ENCODE data around the gene MREG. TPM values are rescaled to one million over a fixed set of nuclear protein-coding genes. Genes with fewer than 3 reads are reported as not detected.
A peak's percentile ranks its signal among the peaks of the same experiment; 100 is the strongest.
"Not testable (repeated sequence)": the region's sequence is repeated elsewhere in the genome, so short reads cannot be mapped to it uniquely, and the experiment has no call there.

The MREG gene
- total RNA-seq, 1 donor from 2014 or later = 4.4 TPM

- no peak for DNase-seq
Observed at GRCh38 chr2:215958257-215958656, 55.1 kb downstream of the MREG start.

GRCh38 chr2:215957354-215958122 is 55.8 kb downstream of the MREG start:
- DNase-seq = not testable (repeated sequence)

- DNase-seq = no peak
Observed at GRCh38 chr2:215952860-215953637, 60.3 kb downstream of the MREG start.

GRCh38 chr2:215951558-215951957 is 61.8 kb downstream of the MREG start:
- DNase-seq = no peak

- DNase-seq = peak; percentile 38
Observed at GRCh38 chr2:215949991-215950404, 63.4 kb downstream of the MREG start.

- no peak for DNase-seq
Observed at GRCh38 chr2:215948051-215948450, 65.3 kb downstream of the MREG start.

GRCh38 chr2:215946586-215946985 is 66.8 kb downstream of the MREG start:
- no peak for DNase-seq

GRCh38 chr2:215942194-215942593 is 71.2 kb downstream of the MREG start:
- DNase-seq = no peak

GRCh38 chr2:215941726-215942125 is 71.6 kb downstream of the MREG start:
- no peak for DNase-seq

- no peak for DNase-seq
Observed at GRCh38 chr2:215940645-215941184, 72.6 kb downstream of the MREG start.

- DNase-seq = no peak
Observed at GRCh38 chr2:215937190-215937589, 76.2 kb downstream of the MREG start.

GRCh38 chr2:215933151-215933550 is 80.2 kb downstream of the MREG start:
- no peak for DNase-seq

- peak; percentile 89 for DNase-seq
Observed at GRCh38 chr2:215931256-215931903, 82.0 kb downstream of the MREG start.

GRCh38 chr2:215930505-215931253 is 82.7 kb downstream of the MREG start:
- peak; percentile 19 for DNase-seq

GRCh38 chr2:215929602-215930335 is 83.6 kb downstream of the MREG start:
- DNase-seq = no peak

- no peak for DNase-seq
Observed at GRCh38 chr2:215928086-215928485, 85.3 kb downstream of the MREG start.

GRCh38 chr2:215926992-215927391 is 86.4 kb downstream of the MREG start:
- not testable (repeated sequence) for DNase-seq

GRCh38 chr2:215921895-215922294 is 91.5 kb downstream of the MREG start:
- DNase-seq = no peak

- DNase-seq = peak; percentile 89
Observed at GRCh38 chr2:215920244-215921100, 92.9 kb downstream of the MREG start.

- DNase-seq = no peak
Observed at GRCh38 chr2:215919624-215920243, 93.6 kb downstream of the MREG start.
